GM18517 (cell line): ENCODE results near the gene BMPR1A.
"Not testable (repeated sequence)": the region's sequence is repeated elsewhere in the genome, so short reads cannot be mapped to it uniquely, and the experiment has no call there.

Experiments
- ATAC-seq: cut with Tn5 transposase; IDR thresholded peaks from one replicate; pipeline ENCODE4 v1.9.1; 2021; ENCODE audit warnings: mild to moderate bottlenecking, moderate library complexity; ENCODE audit not compliant: unreplicated experiment

BMPR1A gene

GRCh38 chr10:86837663-86838062 lies 81.2 kb downstream of the BMPR1A start:
- ATAC-seq = no peak

- ATAC-seq = no peak
These were observed 84.1 kb downstream of the BMPR1A start for GRCh38 chr10:86840498-86840897.

DNA sequence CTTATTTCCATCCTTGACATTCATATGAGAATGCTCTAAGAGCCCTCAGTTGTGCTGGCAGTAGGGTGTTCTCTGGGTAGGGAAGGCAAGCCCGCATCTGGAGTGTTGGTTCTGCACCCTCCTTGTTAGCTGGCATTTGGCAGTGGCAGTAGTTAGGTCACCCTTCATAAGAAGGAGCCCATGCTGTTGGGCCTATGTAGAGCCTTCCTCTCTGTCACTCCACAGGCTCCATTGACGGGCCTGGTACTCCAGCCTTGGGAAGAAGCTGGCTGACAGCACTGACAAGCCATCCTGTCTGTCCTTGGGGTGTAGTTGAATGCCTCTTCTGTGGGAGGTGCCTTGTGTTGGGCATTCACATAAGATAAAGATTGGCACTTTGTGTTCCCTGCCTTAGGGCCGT lies 89.7 kb downstream of the BMPR1A start:
- no peak for ATAC-seq

- ATAC-seq = no peak
These were observed 92.3 kb downstream of the BMPR1A start for GRCh38 chr10:86848747-86849146.

DNA sequence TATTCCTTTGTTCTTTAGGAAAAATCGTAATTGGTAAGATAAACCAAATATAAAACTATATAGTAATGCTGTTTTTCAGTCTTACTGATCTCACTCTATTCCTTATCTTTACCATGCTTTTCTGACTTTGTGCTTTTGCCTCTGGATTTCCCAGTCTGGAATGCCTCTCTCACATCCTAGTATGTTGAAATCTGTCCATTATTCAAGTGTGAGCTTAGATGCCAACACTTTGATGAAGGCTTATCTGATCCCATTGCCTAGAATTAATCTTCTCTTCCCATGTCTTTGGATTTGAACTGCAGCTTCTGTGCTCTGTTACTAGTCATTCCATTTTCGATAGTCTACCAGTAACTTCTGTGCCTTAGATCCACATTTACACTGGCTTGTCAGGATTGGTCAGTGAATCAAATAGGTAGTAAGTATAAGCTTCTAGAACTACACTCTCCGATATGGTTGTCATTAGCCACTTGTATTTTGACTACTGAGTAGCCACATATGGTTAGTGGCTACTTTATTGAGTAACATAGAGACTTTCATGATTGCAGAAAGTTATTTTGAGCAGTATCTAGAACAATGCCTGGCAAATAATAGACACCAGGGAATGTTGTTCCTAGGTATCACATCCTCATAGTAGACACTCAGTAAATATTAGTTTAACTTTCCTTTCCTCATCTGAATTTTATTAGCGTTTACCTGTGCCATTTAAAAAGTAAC lies 92.9 kb downstream of the BMPR1A start:
- no peak for ATAC-seq

GRCh38 chr10:86850481-86850880 lies 94.1 kb downstream of the BMPR1A start:
- no peak for ATAC-seq

- ATAC-seq = no peak
These were observed 95.1 kb downstream of the BMPR1A start for GRCh38 chr10:86851328-86852207.

DNA sequence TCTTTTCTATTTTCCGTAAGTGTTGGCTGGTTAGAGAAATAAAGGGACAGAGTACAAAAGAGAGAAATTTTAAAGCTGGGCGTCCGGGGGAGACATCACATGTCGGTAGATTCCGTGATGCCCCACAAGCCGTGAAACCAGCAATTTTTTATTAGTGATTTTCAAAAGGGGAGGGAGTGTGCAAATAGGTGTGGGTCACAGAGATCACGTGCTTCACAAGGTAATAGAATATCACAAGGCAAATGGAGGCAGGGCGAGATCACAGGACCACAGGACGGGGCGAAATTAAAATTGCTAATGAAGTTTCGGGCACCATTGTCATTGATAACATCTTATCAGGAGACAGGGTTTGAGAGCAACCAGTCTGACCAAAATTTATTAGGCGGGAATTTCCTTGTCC lies 97.2 kb downstream of the BMPR1A start:
- not testable (repeated sequence) for ATAC-seq

DNA sequence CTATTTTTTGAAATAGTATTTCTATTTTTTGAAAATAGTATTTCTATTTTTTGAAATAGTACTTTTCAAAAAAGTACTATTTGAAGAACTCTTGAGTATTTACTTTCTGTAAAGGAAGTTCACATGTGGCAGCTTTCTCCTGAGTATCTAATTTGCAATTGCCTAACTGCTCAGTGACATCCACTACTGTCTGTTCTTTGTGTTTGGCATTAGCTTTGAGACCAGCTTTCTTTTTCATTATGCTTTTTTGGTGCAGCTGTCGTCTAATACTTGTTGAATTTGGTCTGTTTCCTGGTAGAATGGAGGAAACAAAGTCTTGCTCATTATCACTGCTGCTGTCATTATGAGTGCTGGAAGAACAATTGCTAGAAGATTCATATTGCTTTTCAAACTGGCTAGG lies 99.1 kb downstream of the BMPR1A start:
- ATAC-seq = no peak

- ATAC-seq = no peak
These were observed 99.7 kb downstream of the BMPR1A start for GRCh38 chr10:86856156-86856555.

DNA sequence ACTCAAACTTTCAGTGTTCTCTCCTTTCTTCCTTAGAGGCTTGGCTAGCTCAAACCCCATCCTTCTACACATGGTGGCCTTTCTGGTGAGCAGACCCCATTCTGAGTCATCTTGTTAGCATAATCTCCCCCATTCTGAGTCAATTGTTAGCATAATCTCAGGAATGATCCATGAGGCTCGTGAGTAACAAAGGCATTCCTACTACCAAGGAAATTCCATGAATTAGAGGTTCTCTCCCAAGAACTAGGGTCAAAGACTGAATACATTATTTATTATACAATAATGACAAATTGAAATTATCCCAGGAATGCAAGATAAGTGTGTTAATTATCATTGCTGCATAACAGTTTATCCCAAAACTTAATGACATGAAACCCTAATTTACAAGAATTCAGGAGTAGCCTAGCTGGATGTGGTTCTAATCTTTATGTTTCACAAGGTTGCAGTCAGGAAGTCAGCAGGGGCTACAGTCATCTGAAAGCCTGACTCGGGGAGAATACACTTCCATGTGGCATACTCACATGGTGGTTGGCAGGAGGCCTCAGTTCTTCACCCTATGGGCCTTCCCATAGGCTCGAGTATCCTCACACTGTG lies 100.8 kb downstream of the BMPR1A start:
- ATAC-seq = no peak

- no peak for ATAC-seq
These were observed 101.6 kb downstream of the BMPR1A start for GRCh38 chr10:86858011-86858410.

- ATAC-seq = no peak
These were observed 104.9 kb downstream of the BMPR1A start for GRCh38 chr10:86861351-86861750.

DNA sequence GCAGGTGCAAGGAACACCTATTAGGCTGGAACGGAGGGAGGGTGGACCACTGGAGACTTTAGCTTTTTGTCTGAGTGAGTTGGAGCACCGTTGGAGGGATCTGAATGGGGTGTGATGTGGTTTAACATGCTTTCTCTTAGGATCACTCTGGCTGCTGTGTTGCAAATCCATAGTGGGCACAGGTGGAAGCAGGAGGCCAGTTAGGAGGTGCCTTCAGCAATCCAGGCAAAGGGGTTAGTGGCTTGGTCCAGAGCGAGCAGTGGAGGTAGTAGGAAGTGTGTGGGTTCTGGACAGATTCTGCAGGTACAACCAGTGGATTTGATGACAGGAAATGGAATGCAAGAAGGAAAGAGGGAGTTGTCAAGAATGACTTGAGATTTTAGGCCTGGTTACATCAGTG lies 106.0 kb downstream of the BMPR1A start:
- ATAC-seq = no peak

GRCh38 chr10:86862786-86863483 lies 106.5 kb downstream of the BMPR1A start:
- no peak for ATAC-seq

GRCh38 chr10:86863484-86863842 lies 107.0 kb downstream of the BMPR1A start:
- ATAC-seq = no peak

GRCh38 chr10:86865011-86865811 lies 108.8 kb downstream of the BMPR1A start:
- ATAC-seq = not testable (repeated sequence)

GRCh38 chr10:86867149-86867548 lies 110.7 kb downstream of the BMPR1A start:
- ATAC-seq = no peak

DNA sequence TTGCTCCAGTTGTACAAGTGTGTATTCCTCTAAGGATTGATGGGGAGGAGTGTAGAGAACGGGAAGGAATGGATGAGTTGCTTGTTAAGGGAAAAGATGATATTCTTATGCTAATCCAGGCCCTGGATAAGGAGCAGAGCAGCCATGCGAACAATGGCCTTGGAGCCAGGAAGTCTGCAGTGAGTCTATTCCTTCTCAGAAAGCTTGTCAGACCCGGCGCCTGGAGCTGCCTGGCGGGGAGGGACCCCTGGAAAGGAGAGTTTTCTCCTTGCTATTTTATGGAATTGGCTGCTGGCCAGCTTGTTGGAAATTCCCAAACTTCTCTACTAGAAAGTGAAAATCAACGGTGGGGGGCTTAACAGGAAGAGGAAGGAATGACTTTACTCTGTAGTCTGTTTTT lies 111.9 kb downstream of the BMPR1A start:
- ATAC-seq = no peak

DNA sequence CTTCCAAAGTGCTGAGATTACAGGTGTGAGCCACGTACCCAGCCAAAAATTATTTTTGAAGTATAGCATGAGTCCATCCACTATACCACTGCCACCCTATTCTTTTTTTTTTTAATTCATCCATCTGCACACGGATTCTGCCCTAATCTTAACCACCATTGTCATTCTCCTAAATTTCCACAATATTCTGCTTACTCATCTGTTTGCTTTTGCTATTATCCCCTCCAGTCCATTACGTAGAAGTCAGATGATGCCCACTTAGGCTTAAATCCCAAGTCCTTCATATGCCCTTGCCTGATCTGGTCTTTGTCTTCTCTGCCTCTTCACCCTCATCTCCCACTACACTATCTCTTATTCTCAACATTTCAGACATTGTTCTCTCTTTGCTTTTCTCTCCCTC lies 114.3 kb downstream of the BMPR1A start:
- ATAC-seq = no peak
